ENCODE results near the gene SPEF2. TPM values are rescaled to one million over a fixed set of nuclear protein-coding genes. Genes with fewer than 3 reads are reported as not detected.

The SPEF2 gene
- total and polyA plus RNA-seq, 9 of the 15 experiments (the other 6 are each of a cell fraction or from before 2014, with no cell fraction given), result 0.11 to 0.62 (median 0.20) TPM; not detected in 2

GRCh38 chr5:35771839-35772238 lies 154.2 kb downstream of the SPEF2 start (continued):
- TF ChIP-seq, protein P1, sequence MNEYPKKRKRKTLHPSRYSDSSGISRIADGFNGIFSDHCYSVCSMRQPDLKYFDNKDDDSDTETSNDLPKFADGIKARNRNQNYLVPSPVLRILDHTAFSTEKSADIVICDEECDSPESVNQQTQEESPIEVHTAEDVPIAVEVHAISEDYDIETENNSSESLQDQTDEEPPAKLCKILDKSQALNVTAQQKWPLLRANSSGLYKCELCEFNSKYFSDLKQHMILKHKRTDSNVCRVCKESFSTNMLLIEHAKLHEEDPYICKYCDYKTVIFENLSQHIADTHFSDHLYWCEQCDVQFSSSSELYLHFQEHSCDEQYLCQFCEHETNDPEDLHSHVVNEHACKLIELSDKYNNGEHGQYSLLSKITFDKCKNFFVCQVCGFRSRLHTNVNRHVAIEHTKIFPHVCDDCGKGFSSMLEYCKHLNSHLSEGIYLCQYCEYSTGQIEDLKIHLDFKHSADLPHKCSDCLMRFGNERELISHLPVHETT (CRISPR knock-in tag; conservative IDR thresholded peaks at IDR 0.05 in 1 of 2, IDR thresholded peaks at IDR 0.05 in 1 of 2), result no peak
- no peak for TF ChIP-seq MAZ (CRISPR knock-in tag; conservative IDR thresholded peaks at IDR 0.05 in 1 of 2, IDR thresholded peaks at IDR 0.05 in 1 of 2)
- no peak for TF ChIP-seq ZC3H11A (IDR thresholded peaks at IDR 0.05; ENCODE audit: low read depth, low read length)
- no peak for TF ChIP-seq ZNF766 (CRISPR knock-in tag; conservative IDR thresholded peaks at IDR 0.05)
- TF ChIP-seq POLR3G (IDR thresholded peaks at IDR 0.05; ENCODE audit: extremely low read depth, insufficient read length, insufficient replicate concordance), result no peak

GRCh38 chr5:35773967-35774366 lies 156.3 kb downstream of the SPEF2 start:
- Histone ChIP-seq H3K4me1 (replicated peaks in 1 of 2; ENCODE audit: control insufficient read depth in 2 of 2, insufficient read depth in 2 of 2, low read length in 2 of 2) (no peaks in the 10 kb centered on the region), H3K9ac (ENCODE audit: insufficient read depth in 1 of 2, low read depth in 2 of 2, low read length in 2 of 2) (no peak overlapping the region), H2AFZ (ENCODE audit: low read depth, low read length) (no peak overlapping the region), H4K20me1 (replicated peaks; ENCODE audit: control insufficient read depth, insufficient read depth, low read length) (no peaks in the 10 kb centered on the region), H3K36me3 (ENCODE audit: control insufficient read depth, insufficient read depth, low read length) (no peaks in the 10 kb centered on the region), H3K9me1 (ENCODE audit: control insufficient read depth, insufficient read depth, low read length) (no peaks in the 10 kb centered on the region), H3K9me3 (replicated peaks; ENCODE audit: control insufficient read depth, insufficient read depth, low read depth, low read length) (no peaks in the 10 kb centered on the region), H3K4me2 (ENCODE audit: insufficient read depth, low read length) (no peak overlapping the region), H3K79me2 (ENCODE audit: control insufficient read depth, insufficient read depth, low read length) (no peaks in the 10 kb centered on the region), H3K4me3 (no peak overlapping the region), H3K27ac (ENCODE audit: extremely low read depth, low read depth, low read length) (no peak overlapping the region), H3K27me3 (ENCODE audit: control insufficient read depth in 2 of 2, insufficient read depth in 2 of 2, low read length in 2 of 2) (no peaks in the 10 kb centered on the region)
- FAIRE-seq (no peak), ATAC-seq (no peak), DNase-seq (ENCODE audit: extremely low read depth in 1 of 4, low spot score in 3 of 4) (no peak)
- POLR2A ChIA-PET, result no interaction called here
- intact Hi-C loops (cut with micrococcal nuclease), result no loop called here
- in situ Hi-C loops (cut with MboI), result no loop called here
- CTCF ChIA-PET (ENCODE audit: low intra/inter-chr PET ratio), result no interaction called here
- 0% methylated on average over 6 of the region's 6 CpGs for WGBS (ENCODE audit: insufficient coverage, low coverage, missing lambda C conversion rate)
- BruUV-seq (replicated peaks), result no TSS peak
- TF ChIP-seq KAT8 (IDR thresholded peaks at IDR 0.05; ENCODE audit: low read depth), result no peak
- no peak for TF ChIP-seq FOS (IDR thresholded peaks at IDR 0.05; ENCODE audit: extremely low read depth, insufficient read length)
- no peak for TF ChIP-seq MTA1 (IDR thresholded peaks at IDR 0.05; ENCODE audit: borderline replicate concordance)
- TF ChIP-seq, protein P2, sequence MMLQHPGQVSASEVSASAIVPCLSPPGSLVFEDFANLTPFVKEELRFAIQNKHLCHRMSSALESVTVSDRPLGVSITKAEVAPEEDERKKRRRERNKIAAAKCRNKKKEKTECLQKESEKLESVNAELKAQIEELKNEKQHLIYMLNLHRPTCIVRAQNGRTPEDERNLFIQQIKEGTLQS (IDR thresholded peaks at IDR 0.05), result no peak
- TF ChIP-seq, protein P2 (CRISPR knock-in tag; conservative IDR thresholded peaks at IDR 0.05), result no peak
- TF ChIP-seq MCM2 (IDR thresholded peaks at IDR 0.05; ENCODE audit: low read depth), result no peak
- TF ChIP-seq, protein P3, sequence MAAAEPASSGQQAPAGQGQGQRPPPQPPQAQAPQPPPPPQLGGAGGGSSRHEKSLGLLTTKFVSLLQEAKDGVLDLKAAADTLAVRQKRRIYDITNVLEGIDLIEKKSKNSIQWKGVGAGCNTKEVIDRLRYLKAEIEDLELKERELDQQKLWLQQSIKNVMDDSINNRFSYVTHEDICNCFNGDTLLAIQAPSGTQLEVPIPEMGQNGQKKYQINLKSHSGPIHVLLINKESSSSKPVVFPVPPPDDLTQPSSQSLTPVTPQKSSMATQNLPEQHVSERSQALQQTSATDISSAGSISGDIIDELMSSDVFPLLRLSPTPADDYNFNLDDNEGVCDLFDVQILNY (CRISPR knock-in tag; IDR thresholded peaks at IDR 0.05), result no peak
- no peak for TF ChIP-seq OTX1 (CRISPR knock-in tag; IDR thresholded peaks at IDR 0.05)
- TF ChIP-seq, protein P4, sequence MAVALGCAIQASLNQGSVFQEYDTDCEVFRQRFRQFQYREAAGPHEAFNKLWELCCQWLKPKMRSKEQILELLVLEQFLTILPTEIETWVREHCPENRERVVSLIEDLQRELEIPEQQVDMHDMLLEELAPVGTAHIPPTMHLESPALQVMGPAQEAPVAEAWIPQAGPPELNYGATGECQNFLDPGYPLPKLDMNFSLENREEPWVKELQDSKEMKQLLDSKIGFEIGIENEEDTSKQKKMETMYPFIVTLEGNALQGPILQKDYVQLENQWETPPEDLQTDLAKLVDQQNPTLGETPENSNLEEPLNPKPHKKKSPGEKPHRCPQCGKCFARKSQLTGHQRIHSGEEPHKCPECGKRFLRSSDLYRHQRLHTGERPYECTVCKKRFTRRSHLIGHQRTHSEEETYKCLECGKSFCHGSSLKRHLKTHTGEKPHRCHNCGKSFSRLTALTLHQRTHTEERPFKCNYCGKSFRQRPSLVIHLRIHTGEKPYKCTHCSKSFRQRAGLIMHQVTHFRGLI (CRISPR knock-in tag; IDR thresholded peaks at IDR 0.05), result no peak
- no peak for TF ChIP-seq ZNF655 (CRISPR knock-in tag; IDR thresholded peaks at IDR 0.05)
- TF ChIP-seq CREM (IDR thresholded peaks at IDR 0.05; ENCODE audit: low read depth), result no peak
- no peak for TF ChIP-seq ZNF764 (CRISPR knock-in tag; IDR thresholded peaks at IDR 0.05; ENCODE audit: low read depth)
